ENCODE data around the gene PPP1R8.

GRCh38 chr1:27889506-27889905 lies 58.9 kb downstream of the PPP1R8 start:
- TF ChIP-seq CTCF (IDR thresholded peaks at IDR 0.05) (no peak), SP1 (CRISPR knock-in tag; conservative IDR thresholded peaks at IDR 0.05) (no peak), TCF7 (CRISPR knock-in tag; IDR thresholded peaks at IDR 0.05; ENCODE audit: low read depth) (no peak), SMAD3 (CRISPR knock-in tag; IDR thresholded peaks at IDR 0.05; ENCODE audit: borderline replicate concordance) (no peak), IRF1 (CRISPR knock-in tag; IDR thresholded peaks at IDR 0.05) (no peak)

All from WTC11 (cell line).